IPS DF 19.7 (cell line): ENCODE results near the gene VSIG1.

Source experiments
- DNase-seq: peaks from one replicate; pipeline ENCODE4 v3.0.0-alpha.2; 2013; ENCODE audit warnings: low read depth, low spot score

The VSIG1 gene

GRCh38 chrX:108044554-108045256, at the start of gene VSIG1:
VSIG1 (plus strand) TSS chrX:108045065; CDS start chrX:108045131, 66 bp downstream.
- DNase-seq = no peak

GRCh38 chrX:107996124-107996523, 48.7 kb upstream of the VSIG1 start:
- DNase-seq = no peak

GRCh38 chrX:108000751-108001150, 44.1 kb upstream of the VSIG1 start:
- DNase-seq = no peak

DNA sequence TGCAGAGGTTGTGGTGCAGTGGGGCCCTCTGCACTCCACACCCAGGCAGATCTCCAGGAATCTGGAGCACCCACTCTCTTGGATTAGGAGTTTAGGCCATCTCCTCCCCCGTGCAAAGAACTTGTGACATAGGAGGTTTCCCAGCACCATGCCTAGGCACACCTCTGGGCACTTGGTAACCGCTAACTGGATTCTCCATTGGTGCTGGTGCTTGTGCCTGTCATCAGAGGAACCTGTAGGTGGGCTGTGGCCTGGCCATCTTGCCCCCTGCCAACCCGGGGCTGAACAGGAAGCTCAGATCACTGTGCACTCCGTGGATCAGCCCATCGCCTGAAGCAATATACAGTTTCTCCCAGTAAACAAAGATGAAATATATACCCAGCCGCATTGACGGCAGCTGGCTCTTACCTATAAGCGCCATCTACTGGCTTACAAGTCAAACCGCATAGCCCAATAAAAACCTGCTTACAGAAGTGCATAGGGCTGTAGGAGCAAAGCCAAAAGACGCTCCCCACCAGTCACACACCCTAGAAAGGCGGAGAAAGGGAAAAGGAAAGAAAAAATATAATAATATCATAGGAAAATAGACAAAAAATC, 43.5 kb upstream of the VSIG1 start:
- no peak for DNase-seq

GRCh38 chrX:108018656-108019381, 26.0 kb upstream of the VSIG1 start:
- no peak for DNase-seq

DNA sequence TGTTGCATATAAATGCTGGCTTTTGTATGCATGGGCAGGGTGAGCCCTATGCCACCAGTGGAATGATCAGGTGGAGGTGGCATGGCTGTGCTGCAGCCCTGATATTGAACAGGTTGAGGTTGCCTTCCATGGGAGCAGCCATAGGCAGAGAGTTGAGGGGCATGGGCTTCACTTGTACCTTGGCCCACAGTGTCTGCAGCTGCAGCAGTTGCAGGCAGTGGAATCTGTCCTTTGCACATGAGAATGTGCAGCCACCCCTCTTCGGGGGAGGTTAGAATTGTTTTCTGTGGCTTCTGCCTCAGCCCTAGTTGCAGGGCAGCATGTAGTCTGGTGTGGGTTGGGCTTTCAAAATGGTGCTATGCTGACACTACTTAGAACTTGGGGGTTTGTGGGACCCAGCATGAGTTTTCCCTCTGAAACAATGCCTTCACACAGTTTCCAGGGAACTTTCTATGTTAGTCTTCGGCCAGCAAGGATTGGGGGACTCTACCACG, 25.4 kb upstream of the VSIG1 start:
- no peak for DNase-seq

DNA sequence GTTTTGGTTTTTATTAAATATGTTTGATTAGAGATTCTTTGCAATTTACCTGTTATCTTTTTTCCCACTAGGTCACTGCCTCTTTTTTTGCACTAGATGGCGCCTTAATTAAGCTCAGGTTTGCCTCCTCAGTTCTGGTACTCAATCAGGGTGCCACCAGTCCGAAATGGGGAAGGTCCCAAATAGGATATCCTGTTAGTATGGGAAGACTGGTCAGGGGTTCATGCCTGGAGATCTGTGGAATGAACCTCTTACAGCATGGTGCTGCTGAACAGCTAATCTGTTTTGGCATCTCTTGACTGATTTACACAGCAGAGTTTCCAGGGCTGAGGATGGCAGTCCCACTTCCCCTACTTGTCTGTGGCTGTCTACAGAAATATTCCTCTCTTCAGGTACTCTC, 24.2 kb upstream of the VSIG1 start:
- DNase-seq = no peak

DNA sequence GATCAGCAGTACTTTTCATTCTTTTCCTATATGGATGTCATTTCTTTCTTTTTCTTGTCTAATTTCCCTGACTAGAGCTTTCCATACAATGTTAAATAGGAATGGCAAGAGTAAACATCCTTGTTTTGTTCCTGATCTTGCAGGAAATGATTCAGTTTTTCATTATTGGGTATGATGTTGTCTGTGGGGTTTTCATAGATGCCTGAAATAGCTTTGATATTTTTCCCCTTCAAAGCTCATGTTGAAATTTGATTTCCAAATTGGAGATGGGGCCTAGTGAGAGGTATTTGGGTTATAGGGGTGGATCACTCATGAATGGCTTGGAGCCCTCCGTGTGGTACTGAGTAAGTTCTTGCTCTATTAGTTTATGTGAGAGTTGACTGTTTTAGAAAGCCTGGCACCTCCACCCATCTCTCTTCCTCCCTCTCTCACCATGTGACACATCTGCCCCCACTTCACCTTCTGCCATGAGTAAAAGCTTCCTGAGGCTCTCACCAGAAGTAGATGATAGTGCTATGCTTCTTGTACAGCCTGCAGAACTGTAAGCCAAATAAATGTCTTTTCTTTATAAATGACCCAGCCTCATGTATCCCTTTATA, 22.3 kb upstream of the VSIG1 start:
- no peak for DNase-seq

- no peak for DNase-seq
These were observed 19.5 kb upstream of the VSIG1 start for GRCh38 chrX:108025376-108025775.

DNA sequence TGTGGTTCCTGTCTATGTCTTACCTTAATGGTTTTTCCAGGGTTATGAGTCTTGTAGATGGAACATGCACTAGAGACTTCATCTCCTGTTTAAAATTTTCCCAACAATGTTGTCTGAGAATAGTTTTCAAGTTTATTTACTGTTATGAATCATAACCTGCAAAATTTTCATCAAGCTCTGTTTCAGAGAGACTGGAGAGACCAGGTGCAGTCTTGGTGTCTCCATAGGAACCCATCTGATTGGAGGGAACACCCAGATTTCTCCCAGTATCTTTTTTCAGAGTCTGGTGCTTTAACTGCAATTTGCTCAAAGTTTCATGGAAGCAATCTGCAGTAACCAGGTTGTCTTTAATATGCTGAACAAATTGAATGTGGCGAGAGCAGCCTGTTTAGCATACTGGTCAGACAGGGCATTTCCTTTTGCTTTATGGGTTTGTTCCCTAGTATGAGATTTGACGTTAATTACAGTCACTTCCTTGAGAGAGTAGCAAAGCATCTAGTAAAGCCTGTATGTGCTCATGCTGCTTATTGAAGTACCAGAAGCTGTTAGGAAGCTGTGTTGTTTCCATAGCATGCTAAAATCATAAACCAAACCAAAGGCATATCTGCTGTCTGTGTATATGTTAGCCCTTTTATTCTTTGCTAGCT, 18.8 kb upstream of the VSIG1 start:
- DNase-seq = no peak

- no peak for DNase-seq
These were observed 16.0 kb upstream of the VSIG1 start for GRCh38 chrX:108028854-108029253.

- DNase-seq = no peak
These were observed 14.7 kb upstream of the VSIG1 start for GRCh38 chrX:108029928-108030711.

DNA sequence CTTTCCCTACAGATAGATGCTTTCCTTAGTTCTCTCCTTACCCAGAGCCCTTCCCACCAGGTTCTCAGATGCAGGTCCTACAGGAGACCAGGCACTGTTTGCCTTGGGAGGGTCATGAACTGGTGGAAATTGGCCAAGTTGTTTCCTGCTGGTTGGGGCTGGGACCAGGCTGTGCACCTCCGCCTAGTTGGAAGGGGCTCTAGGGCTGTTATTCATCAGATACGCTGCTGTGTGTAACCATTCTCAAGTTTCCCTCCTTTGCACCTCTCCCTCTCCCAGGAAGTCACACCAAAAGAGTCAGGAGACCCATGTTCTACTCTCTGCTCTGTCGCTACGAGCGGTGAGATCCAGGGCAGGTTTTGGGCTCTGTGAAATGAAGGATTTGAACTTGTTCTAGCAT, 11.9 kb upstream of the VSIG1 start:
- DNase-seq = no peak

GRCh38 chrX:108033890-108034289, 11.0 kb upstream of the VSIG1 start:
- DNase-seq = no peak

GRCh38 chrX:108034725-108035124, 10.1 kb upstream of the VSIG1 start:
- DNase-seq = no peak

DNA sequence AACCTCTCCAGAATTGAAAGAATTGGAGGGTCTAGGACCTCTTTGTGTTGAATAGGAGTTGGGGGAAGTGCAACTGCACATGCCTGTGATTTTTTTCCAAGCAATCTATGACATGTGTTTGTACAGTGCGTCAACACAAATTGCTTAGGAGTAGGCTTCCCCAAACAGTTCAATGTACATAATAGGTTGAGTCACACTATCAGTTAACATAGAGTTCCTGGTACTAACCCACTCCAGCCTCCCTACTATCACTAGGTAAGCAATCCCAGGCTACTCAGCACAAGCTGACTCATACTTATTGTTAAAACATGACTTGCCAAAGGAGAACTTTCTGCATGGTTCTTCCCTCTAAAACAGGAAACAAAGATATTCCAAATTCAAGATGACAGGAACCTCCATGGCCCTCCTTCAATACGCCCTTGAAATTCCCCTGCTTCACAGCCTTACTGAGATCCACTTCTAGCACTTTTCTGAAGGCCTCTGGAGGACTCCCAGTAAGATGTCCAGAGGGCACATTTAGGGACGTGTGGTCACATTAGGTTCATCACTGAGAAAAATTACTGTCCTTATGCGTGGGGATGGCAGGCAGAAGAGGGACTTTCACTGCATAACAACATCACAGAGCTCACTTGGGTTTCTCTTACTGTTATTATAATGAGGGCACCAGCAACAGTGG, 8.4 kb upstream of the VSIG1 start:
- DNase-seq = no peak

DNA sequence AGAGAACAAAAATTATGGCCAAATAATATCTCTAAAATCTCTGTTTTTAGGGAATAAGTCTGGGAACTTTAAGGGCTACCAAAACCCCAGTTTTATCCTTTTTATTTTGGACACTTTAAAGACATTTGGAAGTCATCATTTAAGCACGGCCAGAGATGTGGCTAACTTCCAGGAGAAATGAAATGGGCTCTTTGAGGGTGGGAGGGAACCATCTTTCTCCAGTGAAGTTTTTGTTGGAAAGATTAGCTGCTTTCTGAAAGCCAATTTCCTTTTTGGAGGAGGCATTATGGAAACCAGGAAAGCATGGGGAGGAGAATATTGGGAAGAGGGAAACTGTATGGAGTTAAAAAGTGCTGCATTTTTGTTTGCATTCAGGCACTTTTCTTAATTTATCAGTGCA, 4.8 kb downstream of the VSIG1 start:
- no peak for DNase-seq

DNA sequence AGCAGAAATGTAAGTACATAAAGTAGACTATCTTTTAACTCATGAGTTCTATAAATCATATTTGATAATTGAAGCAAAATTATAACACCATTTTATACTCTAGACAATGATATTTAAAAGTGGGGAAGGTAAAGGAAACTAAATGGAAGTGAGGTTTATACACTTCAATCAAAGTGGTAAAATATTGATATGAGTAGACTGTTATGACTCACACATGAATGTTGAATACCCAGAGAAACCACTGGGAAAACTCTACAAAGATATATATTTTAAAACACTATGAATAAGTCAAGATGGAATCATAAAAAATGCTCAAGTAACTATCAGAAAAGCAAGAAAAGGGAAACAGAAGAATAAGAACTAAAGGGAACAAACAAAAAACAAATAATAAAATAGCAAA, 8.4 kb downstream of the VSIG1 start:
- DNase-seq = no peak

DNA sequence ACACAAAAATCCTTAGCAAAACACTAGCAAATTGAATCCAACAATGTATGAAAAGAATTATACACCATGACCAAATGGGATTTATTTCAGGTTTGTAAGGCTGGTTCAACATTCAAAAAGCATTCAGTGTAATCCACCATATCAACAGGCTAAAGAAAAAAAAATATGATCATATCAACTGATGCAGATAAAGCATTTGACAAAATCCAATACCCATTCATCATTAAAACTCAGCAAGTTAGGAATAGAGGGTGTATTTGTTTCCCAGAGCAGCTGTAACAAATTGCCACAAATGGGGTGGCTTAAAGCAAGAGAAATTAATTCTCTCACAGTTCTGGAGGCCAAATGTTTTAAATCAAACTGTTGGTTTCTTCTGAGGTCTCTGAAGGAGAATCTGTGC, 10.7 kb downstream of the VSIG1 start:
- no peak for DNase-seq

DNA sequence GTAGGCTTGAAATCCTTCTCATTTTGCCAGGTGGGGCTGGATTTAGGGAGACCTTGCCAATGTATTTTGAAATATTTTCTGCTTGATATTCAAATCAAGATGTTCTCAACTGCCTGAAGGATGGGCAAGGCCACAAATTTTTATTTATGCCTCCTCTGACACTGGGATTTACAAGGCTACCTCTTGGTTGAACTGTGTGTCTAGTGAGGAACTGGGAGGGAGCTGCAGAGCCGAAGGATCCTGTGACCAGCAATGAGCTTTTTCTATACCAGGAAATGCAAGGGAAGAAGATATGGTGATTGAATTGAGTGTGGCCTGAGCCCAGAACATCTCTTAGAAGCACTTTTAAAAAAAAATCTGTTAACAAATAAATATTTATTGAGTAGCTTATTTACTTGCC, 14.9 kb downstream of the VSIG1 start:
- no peak for DNase-seq

DNA sequence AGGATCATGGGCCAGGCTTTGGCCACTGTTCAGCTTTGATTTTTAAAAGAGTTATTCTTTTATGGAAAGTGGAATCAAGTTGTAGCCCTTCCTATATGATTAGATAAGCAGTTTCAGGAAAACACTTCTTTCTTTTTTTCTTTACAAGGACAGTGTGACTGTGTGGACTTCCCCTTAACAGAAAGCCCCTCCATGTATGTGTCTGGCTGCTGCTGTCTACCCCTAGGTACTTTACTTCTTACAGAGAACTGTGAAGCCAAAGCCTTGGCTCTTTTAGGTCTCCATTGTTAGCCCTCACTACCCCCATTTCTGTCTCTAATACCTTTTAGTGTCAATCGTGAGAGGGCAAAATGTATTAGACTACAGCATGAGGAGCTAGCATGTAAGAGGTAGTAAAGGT, 19.1 kb downstream of the VSIG1 start:
- no peak for DNase-seq
